GM23338 (cell line): Measurements from ENCODE around the gene BEGAIN. TPM values are rescaled to one million over a fixed set of nuclear protein-coding genes. Genes with fewer than 3 reads are reported as not detected.

Experiments used
- CREB1 ChIP-seq: fragments of 250-450 bp; sonication (Bioruptor Pico); IDR thresholded peaks from 2 replicates; pipeline ENCODE4 v1.5.0; 2020; ENCODE audit warnings: low read depth, mild to moderate bottlenecking, moderate library complexity
- CTCF ChIP-seq, 2 experiments: fragments of 200-600 bp in 1 of 2; sonication (generic) in 1 of 2; conservative IDR thresholded peaks; 2 replicates each; pipeline versions ENCODE4 v1.5.1 to v1.6.1; 2016 to 2017; ENCODE audit warnings: antibody characterized with exemption in 2 of 2, low read depth in 2 of 2, mild to moderate bottlenecking in 2 of 2, moderate library complexity in 1 of 2
- EZH2 ChIP-seq: fragments of 200-600 bp; sonication (generic); IDR thresholded peaks from one replicate; pipeline ENCODE4 v1.8.0; 2017; ENCODE audit warnings: antibody characterized with exemption, mild to moderate bottlenecking, low read depth; ENCODE audit not compliant: unreplicated experiment
- EZH2phosphoT487 ChIP-seq: fragments of 200-600 bp; sonication (generic); IDR thresholded peaks from one replicate; pipeline ENCODE4 v1.8.1; 2018; ENCODE audit warnings: antibody characterized with exemption; ENCODE audit not compliant: unreplicated experiment
- NANOG ChIP-seq: IDR thresholded peaks from 2 replicates; pipeline ENCODE4 v1.6.1; 2016; ENCODE audit warnings: antibody characterized with exemption, borderline replicate concordance
- STAT1 ChIP-seq: IDR thresholded peaks from one replicate; pipeline ENCODE4 v1.6.1; 2016; ENCODE audit warnings: antibody characterized with exemption; ENCODE audit not compliant: unreplicated experiment
- ZNF114 ChIP-seq: fragments of 250-450 bp; sonication (Bioruptor Pico); IDR thresholded peaks from 2 replicates; pipeline ENCODE4 v1.5.0; 2020; ENCODE audit warnings: mild to moderate bottlenecking, moderate library complexity
- ZNF462 ChIP-seq: fragments of 250-450 bp; sonication (Bioruptor Pico); IDR thresholded peaks from 2 replicates; pipeline ENCODE4 v1.5.0; 2020; ENCODE audit warnings: mild to moderate bottlenecking, moderate library complexity
- polyA plus RNA-seq: library from polyadenylated mRNA; unstranded; fragments of >200 nt; fragmentation: Nextera tagmentation; extraction: Ambion mirVana; gene quantifications from 2 replicates; pipeline ENCODE4 v1.2.1, GENCODE V29; 2016
- total RNA-seq: library from RNA; depleted of rRNA; stranded (reverse); fragments of >200 nt; shearing (Covaris generic); gene quantifications from 2 replicates; pipeline ENCODE4 v1.2.3, GENCODE V29; 2014
- TF ChIP-seq, protein P1 (sequence below): IDR thresholded peaks from 2 replicates; pipeline ENCODE4 v1.6.1; 2016; ENCODE audit warnings: antibody characterized with exemption

The BEGAIN gene
- total and polyA plus RNA-seq, 2 experiments from 2014 or later = 0.60 to 2.4 TPM

DNA sequence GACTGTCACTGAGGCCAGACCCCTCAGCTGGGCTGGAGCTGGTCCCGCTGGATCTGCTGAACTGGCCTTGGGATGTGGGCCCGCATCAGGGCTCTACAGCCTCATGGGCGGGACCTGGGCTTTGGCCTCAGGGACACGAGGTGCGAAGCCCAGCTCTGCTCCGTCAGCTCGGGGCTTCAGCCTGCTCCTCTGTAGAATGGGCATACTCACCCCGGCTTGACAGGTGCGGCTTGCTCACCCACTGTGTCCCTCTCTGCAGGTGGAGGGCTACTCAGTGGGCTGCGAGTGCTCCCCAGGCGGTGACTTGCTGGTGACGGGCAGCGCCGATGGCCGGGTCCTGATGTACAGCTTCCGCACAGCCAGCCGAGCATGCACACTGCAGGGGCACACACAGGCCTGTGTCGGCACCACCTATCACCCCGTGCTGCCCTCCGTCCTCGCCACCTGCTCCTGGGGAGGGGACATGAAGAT is 57.6 kb downstream of the BEGAIN start (continued):
- TF ChIP-seq ZNF462 (no peak), ZNF114 (CRISPR knock-in tag) (no peak), EZH2 (no peak), NANOG (no peak), STAT1 (no peak), EZH2phosphoT487 (no peak), CTCF (conservative IDR thresholded peaks at IDR 0.05; ENCODE audit: low read depth in 2 of 2) (no peak), CREB1 (CRISPR knock-in tag) (no peak)
- TF ChIP-seq, protein P1, sequence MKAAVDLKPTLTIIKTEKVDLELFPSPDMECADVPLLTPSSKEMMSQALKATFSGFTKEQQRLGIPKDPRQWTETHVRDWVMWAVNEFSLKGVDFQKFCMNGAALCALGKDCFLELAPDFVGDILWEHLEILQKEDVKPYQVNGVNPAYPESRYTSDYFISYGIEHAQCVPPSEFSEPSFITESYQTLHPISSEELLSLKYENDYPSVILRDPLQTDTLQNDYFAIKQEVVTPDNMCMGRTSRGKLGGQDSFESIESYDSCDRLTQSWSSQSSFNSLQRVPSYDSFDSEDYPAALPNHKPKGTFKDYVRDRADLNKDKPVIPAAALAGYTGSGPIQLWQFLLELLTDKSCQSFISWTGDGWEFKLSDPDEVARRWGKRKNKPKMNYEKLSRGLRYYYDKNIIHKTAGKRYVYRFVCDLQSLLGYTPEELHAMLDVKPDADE = no peak
